Cardiac fibroblast (primary cell): ENCODE results near the gene FGFBP2.

Source experiments
- DNase-seq, 2 donors: peaks; one replicate each; pipeline versions ENCODE4 v3.0.0 to v3.0.0-alpha.2; 2010; ENCODE audit warnings: low read depth in 2 of 2
- H3K4me3 ChIP-seq, 2 donors: replicated peaks in 1 of 2; 1 replicate in 1 of 2; 2 replicates in 1 of 2; pipeline ENCODE4 v1.5.1; 2011; ENCODE audit warnings: low read depth in 2 of 2, low read length in 2 of 2, mild to moderate bottlenecking in 2 of 2, moderate library complexity in 1 of 2
- TF ChIP-seq, protein P1 (sequence below): IDR thresholded peaks from one replicate; pipeline ENCODE4 v1.5.1; 2011; ENCODE audit warnings: low read depth, mild to moderate bottlenecking, low read length, inconsistent platforms

Gene FGFBP2, protein sequence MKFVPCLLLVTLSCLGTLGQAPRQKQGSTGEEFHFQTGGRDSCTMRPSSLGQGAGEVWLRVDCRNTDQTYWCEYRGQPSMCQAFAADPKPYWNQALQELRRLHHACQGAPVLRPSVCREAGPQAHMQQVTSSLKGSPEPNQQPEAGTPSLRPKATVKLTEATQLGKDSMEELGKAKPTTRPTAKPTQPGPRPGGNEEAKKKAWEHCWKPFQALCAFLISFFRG

GRCh38 chr4:15963001-15963451 is at the start of gene FGFBP2:
FGFBP2 (minus strand) TSS chr4:15963175; CDS start chr4:15963129, 46 bp downstream.
- DNase-seq: peak; percentile 44 to 52
- TF ChIP-seq, protein P1, sequence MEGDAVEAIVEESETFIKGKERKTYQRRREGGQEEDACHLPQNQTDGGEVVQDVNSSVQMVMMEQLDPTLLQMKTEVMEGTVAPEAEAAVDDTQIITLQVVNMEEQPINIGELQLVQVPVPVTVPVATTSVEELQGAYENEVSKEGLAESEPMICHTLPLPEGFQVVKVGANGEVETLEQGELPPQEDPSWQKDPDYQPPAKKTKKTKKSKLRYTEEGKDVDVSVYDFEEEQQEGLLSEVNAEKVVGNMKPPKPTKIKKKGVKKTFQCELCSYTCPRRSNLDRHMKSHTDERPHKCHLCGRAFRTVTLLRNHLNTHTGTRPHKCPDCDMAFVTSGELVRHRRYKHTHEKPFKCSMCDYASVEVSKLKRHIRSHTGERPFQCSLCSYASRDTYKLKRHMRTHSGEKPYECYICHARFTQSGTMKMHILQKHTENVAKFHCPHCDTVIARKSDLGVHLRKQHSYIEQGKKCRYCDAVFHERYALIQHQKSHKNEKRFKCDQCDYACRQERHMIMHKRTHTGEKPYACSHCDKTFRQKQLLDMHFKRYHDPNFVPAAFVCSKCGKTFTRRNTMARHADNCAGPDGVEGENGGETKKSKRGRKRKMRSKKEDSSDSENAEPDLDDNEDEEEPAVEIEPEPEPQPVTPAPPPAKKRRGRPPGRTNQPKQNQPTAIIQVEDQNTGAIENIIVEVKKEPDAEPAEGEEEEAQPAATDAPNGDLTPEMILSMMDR: peak; percentile 50
- H3K4me3 ChIP-seq: no peak within 1 kb of the TSS

- H3K4me3 ChIP-seq: no peak overlapping the region
- TF ChIP-seq, protein P1: no peak
- no peak for DNase-seq
Observed at GRCh38 chr4:16011173-16011572, 48.2 kb upstream of the FGFBP2 start.

- TF ChIP-seq, protein P1: no peak
- H3K4me3 ChIP-seq: no peak overlapping the region
- no peak for DNase-seq
Observed at GRCh38 chr4:16009153-16009552, 46.2 kb upstream of the FGFBP2 start.

DNA sequence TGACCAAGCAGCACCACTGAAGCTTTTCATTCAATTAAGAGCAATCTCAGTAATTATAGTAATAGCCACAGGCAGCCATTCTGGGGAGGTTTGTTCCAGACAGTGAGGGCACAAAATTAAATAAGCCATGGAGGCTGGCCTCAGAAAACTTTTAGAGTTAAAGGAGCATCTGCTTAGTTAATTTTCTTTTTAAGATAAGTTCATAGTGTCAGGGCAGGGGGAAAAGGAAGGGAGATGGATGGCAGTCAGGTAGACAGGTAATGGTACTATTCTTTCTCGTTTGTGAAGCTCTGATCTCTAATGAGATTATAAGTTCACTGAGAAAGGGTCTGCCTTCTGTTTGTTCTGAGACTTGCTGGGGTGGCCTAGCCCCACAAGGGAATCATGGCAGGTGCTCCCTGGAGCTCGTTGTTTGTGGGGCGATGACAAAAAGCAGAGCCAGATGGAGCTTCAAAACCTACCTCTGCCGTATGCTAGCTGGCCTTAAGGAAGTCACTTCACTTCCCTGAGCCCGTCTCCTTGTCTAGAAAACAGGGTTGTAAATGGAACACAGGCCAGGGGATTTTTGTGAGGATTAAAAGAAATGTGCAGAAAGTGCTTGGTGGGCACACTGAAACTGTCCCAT is 44.6 kb upstream of the FGFBP2 start:
- DNase-seq: no peak
- TF ChIP-seq, protein P1: no peak
- H3K4me3 ChIP-seq: no peak overlapping the region

GRCh38 chr4:16006771-16007446 is 43.9 kb upstream of the FGFBP2 start:
- no peak overlapping the region for H3K4me3 ChIP-seq
- no peak for DNase-seq
- TF ChIP-seq, protein P1: no peak

DNA sequence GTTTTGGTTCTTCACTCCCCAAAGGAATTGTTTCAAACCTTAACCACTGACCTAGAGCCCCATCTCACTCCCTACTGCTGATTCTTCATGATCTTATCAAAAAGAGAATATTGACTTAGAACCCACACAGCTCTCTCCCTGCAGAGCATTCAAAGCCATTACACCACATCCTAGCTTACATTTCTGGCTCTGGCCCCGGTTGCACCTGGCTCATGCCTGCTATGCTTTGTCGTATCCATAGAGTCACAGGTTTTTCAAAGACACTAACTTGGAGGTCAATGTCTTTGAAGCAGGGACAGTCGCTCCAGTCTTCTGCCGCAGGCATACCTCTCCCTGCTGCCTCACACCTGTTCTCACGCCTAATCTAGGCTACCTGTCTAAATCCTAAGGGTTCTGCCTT is 42.7 kb upstream of the FGFBP2 start:
- TF ChIP-seq, protein P1: no peak
- DNase-seq: no peak
- H3K4me3 ChIP-seq: no peak overlapping the region
